CD4-positive, alpha-beta T cell (primary cell): ENCODE data around the gene DIP2C. TPM values are rescaled to one million over a fixed set of nuclear protein-coding genes. Genes with fewer than 3 reads are reported as not detected.

Experiments
- ATAC-seq: fragments of 200-7000 bp; cut with Tn5 transposase; one replicate; pipeline ENCODE4 v1.10.0; 2022; ENCODE audit warnings: mild to moderate bottlenecking; ENCODE audit not compliant: poor library complexity
- CTCF ChIA-PET: fragments of 350-600 bp; sonication (Branson Sonifier 250); formaldehyde crosslinking; loops from one replicate; lab custom pipeline; 2021; ENCODE audit warnings: antibody characterized with exemption, inconsistent platforms; lab: Charles Lee
- POLR2A ChIA-PET: fragments of 350-600 bp; sonication (Branson Sonifier 250); formaldehyde crosslinking; loops from one replicate; lab custom pipeline; 2021; ENCODE audit warnings: antibody characterized with exemption, inconsistent platforms; lab: Charles Lee
- DNase-seq, 14 experiments: peaks; one replicate each; pipeline ENCODE4 v3.0.0-alpha.2; 2013 to 2020; ENCODE audit warnings: mixed read lengths in 2 of 14
- H3K27ac ChIP-seq, 2 donors: one replicate each; pipeline versions ENCODE4 v1.5.1 to v1.7.0; 2013; ENCODE audit warnings: low read length in 2 of 2, low read depth in 1 of 2, mild to moderate bottlenecking in 1 of 2
- H3K27me3 ChIP-seq, 2 experiments: 1 replicate in 1 of 2; 2 replicates in 1 of 2; pipeline versions ENCODE4 v1.6.1 to v1.7.0; 2013; ENCODE audit warnings: low read length in 2 of 2, control low read depth in 1 of 2, mild to moderate bottlenecking in 1 of 2, moderate library complexity in 1 of 2; ENCODE audit not compliant: insufficient read depth in 2 of 2, control insufficient read depth in 1 of 2
- H3K36me3 ChIP-seq: one replicate; pipeline ENCODE4 v1.6.1; 2013; ENCODE audit warnings: low read length, control low read depth; ENCODE audit not compliant: insufficient read depth
- H3K4me1 ChIP-seq: one replicate; pipeline ENCODE4 v1.6.1; 2013; ENCODE audit warnings: low read length, control low read depth; ENCODE audit not compliant: insufficient read depth
- H3K4me3 ChIP-seq: one replicate; pipeline ENCODE4 v1.5.1; 2013; ENCODE audit warnings: mild to moderate bottlenecking, low read length, moderate library complexity
- H3K9me3 ChIP-seq, 2 experiments: 1 replicate in 1 of 2; 2 replicates in 1 of 2; pipeline versions ENCODE4 v1.6.1 to v1.7.0; 2013; ENCODE audit warnings: low read length in 2 of 2, mild to moderate bottlenecking in 2 of 2, control low read depth in 1 of 2, moderate library complexity in 1 of 2; ENCODE audit not compliant: control insufficient read depth in 1 of 2, insufficient read depth in 1 of 2
- H3K27ac Mint-ChIP-seq: one replicate; pipeline ENCODE4 v1.8.0; 2020; ENCODE audit warnings: mixed read lengths
- H3K27me3 Mint-ChIP-seq: one replicate; pipeline ENCODE4 v1.8.0; 2021; ENCODE audit warnings: mixed read lengths
- H3K36me3 Mint-ChIP-seq: one replicate; pipeline ENCODE4 v1.8.0; 2021; ENCODE audit warnings: low read depth, mixed read lengths
- H3K4me1 Mint-ChIP-seq: one replicate; pipeline ENCODE4 v1.8.0; 2021; ENCODE audit warnings: low read depth, mixed read lengths
- H3K4me3 Mint-ChIP-seq: one replicate; pipeline ENCODE4 v1.8.0; 2020; ENCODE audit warnings: mild to moderate bottlenecking, mixed read lengths
- H3K9me3 Mint-ChIP-seq: one replicate; pipeline ENCODE4 v1.8.0; 2020; ENCODE audit warnings: mixed read lengths
- intact Hi-C, 2 experiments: fragments of 100-400 bp; cut with DNase I in 1 of 2; cut with micrococcal nuclease in 1 of 2; formaldehyde crosslinking; loops; one replicate each; pipeline versions ENCODE4 v1.15.1 to v1.9.0; 2023 to 2025; cut with DNase I, micrococcal nuclease
- total RNA-seq, 174 experiments: library from RNA in 2 of 174; stranded (reverse) in 2 of 174; gene quantifications; one replicate each; pipeline ENCODE4 v1.2.3 and lab custom pipeline; 2021 to 2026
- TF ChIP-seq, protein P1 (sequence below): fragments of 200-600 bp; IDR thresholded peaks from one replicate; pipeline ENCODE4 v1.8.0; 2022; ENCODE audit warnings: antibody characterized with exemption, mild to moderate bottlenecking

DIP2C gene
- total RNA-seq, 2 experiments from 2014 or later, result 4.1 TPM

DNA sequence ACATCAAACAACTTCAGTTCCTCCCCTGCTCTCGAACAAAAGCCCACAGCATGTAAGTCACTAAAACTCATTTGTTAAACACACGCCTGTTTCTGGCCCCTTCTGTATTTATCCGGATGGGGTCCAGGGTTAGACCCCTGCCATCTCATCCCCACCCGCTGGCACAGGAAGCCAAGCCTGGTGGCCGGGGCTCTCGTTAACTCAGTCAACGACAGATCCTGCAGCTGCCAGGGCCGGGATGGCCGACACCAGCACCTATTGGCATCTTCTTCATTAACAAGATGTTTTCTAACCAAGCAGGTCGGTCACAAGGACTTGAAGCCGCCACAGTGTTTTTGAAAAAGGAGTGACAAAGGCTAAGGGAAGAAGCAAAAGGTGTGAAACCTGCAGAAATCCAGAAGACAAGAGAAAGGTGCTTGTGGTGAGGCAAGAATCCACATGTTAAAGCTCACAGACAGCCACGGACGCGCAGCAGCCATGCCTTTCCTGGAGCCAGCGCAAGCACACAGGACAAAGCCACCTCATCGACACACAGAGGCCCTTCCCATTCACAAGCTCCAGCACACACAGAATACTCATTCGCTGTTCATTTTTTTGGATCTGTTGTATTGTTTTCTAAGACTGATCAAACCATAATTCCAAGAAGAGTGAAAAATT lies 202.7 kb downstream of the DIP2C start:
- H3K27me3 ChIP-seq, result peaks cover 0 to 7% of the 10 kb centered on the region in 2 experiments
- Mint-ChIP-seq H3K27ac (peak overlapping the region; percentile 93), H3K4me1 (peaks cover 22% of the 10 kb centered on the region), H3K4me3 (peak overlapping the region; percentile 97), H3K27me3 (no peaks in the 10 kb centered on the region), H3K9me3 (no peaks in the 10 kb centered on the region), H3K36me3 (peaks cover 8% of the 10 kb centered on the region)
- no peak for ATAC-seq
- CTCF ChIA-PET, result no interaction called here
- DNase-seq, result no peak
- POLR2A ChIA-PET, result no interaction called here
- H3K4me3 ChIP-seq, result no peak overlapping the region
- TF ChIP-seq, protein P1, sequence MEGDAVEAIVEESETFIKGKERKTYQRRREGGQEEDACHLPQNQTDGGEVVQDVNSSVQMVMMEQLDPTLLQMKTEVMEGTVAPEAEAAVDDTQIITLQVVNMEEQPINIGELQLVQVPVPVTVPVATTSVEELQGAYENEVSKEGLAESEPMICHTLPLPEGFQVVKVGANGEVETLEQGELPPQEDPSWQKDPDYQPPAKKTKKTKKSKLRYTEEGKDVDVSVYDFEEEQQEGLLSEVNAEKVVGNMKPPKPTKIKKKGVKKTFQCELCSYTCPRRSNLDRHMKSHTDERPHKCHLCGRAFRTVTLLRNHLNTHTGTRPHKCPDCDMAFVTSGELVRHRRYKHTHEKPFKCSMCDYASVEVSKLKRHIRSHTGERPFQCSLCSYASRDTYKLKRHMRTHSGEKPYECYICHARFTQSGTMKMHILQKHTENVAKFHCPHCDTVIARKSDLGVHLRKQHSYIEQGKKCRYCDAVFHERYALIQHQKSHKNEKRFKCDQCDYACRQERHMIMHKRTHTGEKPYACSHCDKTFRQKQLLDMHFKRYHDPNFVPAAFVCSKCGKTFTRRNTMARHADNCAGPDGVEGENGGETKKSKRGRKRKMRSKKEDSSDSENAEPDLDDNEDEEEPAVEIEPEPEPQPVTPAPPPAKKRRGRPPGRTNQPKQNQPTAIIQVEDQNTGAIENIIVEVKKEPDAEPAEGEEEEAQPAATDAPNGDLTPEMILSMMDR, result no peak
- H3K9me3 ChIP-seq, result no peaks in the 10 kb centered on the region
- peaks cover 3% of the 10 kb centered on the region for H3K4me1 ChIP-seq
- H3K36me3 ChIP-seq, result no peaks in the 10 kb centered on the region
- no peak overlapping the region for H3K27ac ChIP-seq
- intact Hi-C loops, result no loop called here

DNA sequence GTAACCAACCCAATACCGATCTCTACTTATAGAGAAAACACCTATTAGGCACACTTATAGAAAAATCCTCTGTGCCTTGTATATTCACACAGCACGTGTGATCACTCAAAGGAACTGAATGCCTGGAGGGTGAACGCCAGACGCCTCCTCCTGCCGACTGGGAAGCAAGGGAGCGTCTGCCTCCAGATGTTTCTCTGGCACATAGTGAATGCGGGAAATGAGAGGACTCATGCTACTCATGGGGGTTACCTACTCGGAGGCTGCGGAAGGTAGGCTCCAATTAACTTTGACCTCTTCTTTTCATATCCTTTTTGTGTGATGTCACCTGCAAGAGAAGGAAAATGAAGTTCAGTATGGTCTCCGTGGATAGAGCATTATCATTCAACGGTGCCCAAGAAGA lies 203.3 kb downstream of the DIP2C start:
- Histone ChIP-seq H3K9me3 (no peaks in the 10 kb centered on the region), H3K27ac (no peak overlapping the region), H3K36me3 (no peaks in the 10 kb centered on the region), H3K4me1 (peaks cover 3% of the 10 kb centered on the region), H3K4me3 (no peak overlapping the region), H3K27me3 (peaks cover 0 to 4% of the 10 kb centered on the region in 2 experiments)
- Mint-ChIP-seq H3K4me3 (peak overlapping the region; percentile 97), H3K9me3 (no peaks in the 10 kb centered on the region), H3K27me3 (no peaks in the 10 kb centered on the region), H3K27ac (peak overlapping the region; percentile 93), H3K4me1 (peaks cover 22% of the 10 kb centered on the region), H3K36me3 (peaks cover 8% of the 10 kb centered on the region)
- ChIA-PET POLR2A (interaction anchor here (1.2 kb wide), 1 partner anchor 16 kb away, joined by 9 read pairs; no protein-coding TSS in a partner anchor), CTCF (no interaction called here)
- ATAC-seq, result no peak
- TF ChIP-seq, protein P1, result no peak
- DNase-seq, result no peak
- intact Hi-C loops, result no loop called here

- peaks cover 3% of the 10 kb centered on the region for H3K4me1 ChIP-seq
- intact Hi-C loops, result no loop called here
- DNase-seq (no peak), ATAC-seq (no peak)
- H3K9me3 ChIP-seq, result no peaks in the 10 kb centered on the region
- H3K9me3 Mint-ChIP-seq, result no peaks in the 10 kb centered on the region
- H3K27ac ChIP-seq, result peak overlapping the region in 1 of 2 donors; percentile 30
- H3K4me1 Mint-ChIP-seq, result peaks cover 22% of the 10 kb centered on the region
- TF ChIP-seq, protein P1, result no peak
- no peaks in the 10 kb centered on the region for H3K27me3 Mint-ChIP-seq
- peak overlapping the region; percentile 69 for H3K4me3 ChIP-seq
- no peaks in the 10 kb centered on the region for H3K36me3 ChIP-seq
- CTCF ChIA-PET, result no interaction called here
- H3K36me3 Mint-ChIP-seq, result peaks cover 8% of the 10 kb centered on the region
- H3K27me3 ChIP-seq, result peaks cover 0 to 4% of the 10 kb centered on the region in 2 experiments
- POLR2A ChIA-PET, result interaction anchor here (1.2 kb wide), 1 partner anchor 16 kb away, joined by 9 read pairs; no protein-coding TSS in a partner anchor
- peak overlapping the region; percentile 93 for H3K27ac Mint-ChIP-seq
- peak overlapping the region; percentile 97 for H3K4me3 Mint-ChIP-seq
These were observed 203.7 kb downstream of the DIP2C start for GRCh38 chr10:485776-486175.
